ENCODE results near the gene CD200R1L.

The CD200R1L gene

DNA sequence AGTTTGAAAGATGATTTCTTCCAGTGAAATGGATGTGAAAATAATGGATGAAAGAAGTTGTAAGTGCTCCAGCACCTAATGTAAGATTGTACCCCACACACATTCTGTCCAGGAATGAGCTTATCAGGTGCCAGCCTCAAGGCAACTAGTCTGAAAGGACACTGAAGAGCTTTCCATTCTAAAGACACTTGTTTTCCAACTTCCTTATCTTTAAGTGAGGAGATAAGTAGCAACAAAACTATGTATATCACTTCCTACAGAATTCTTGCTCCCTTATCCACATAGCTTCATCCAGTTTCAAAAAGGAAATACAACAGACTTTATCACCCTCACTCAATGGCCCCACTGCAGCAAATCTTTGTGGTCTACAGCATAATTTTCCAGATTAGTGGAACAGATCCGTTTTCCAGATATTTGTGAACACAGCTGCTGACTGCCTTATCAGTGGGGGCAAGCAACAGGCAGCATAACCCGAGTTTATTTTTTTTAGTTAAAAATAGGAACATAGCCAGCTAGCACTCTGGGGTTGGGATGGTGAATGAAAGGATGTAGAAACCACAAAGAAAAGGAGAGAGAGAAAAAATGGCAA, 60.6 kb downstream of the CD200R1L start:
- TF ChIP-seq, protein P1, sequence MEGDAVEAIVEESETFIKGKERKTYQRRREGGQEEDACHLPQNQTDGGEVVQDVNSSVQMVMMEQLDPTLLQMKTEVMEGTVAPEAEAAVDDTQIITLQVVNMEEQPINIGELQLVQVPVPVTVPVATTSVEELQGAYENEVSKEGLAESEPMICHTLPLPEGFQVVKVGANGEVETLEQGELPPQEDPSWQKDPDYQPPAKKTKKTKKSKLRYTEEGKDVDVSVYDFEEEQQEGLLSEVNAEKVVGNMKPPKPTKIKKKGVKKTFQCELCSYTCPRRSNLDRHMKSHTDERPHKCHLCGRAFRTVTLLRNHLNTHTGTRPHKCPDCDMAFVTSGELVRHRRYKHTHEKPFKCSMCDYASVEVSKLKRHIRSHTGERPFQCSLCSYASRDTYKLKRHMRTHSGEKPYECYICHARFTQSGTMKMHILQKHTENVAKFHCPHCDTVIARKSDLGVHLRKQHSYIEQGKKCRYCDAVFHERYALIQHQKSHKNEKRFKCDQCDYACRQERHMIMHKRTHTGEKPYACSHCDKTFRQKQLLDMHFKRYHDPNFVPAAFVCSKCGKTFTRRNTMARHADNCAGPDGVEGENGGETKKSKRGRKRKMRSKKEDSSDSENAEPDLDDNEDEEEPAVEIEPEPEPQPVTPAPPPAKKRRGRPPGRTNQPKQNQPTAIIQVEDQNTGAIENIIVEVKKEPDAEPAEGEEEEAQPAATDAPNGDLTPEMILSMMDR (IDR thresholded peaks at IDR 0.05; ENCODE audit: control insufficient read depth, extremely low read depth, insufficient read depth) = no peak
- H3K4me3 ChIP-seq (ENCODE audit: low read depth, low read length) = no peak overlapping the region

DNA sequence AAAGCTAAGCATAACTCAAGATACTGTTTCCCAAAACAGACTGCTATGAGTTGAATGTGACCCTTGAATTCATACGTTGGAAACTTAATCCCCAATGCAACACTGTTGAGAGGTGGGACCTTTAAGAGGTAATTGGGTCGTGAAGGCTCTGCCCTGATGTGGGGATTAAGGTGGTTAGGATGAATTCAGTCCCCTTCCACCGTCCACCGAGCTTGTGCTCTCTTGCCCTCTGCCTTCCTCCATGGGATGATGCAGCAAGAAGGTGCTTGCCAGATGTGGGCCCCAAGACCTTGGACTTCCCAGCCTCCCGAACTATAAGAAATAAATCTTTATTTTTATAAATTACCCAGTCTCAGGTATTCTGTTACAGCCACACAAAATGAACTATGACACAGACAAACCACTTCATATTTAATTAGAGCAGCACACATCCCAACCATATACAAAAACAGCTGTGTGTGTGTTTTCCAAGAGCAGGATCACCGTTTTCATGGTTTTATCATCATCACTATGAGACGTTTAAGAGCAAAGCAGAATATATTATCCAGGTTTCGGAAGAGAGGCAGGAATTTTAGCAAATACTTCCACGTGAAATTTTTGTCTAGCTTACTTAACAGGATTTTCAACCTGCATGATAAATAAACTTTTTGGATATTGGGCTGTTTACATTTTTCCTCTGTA, 61.2 kb downstream of the CD200R1L start:
- no peak overlapping the region for H3K4me3 ChIP-seq (ENCODE audit: low read depth, low read length)
- DNase-seq (ENCODE audit: low read depth) = no peak
- TF ChIP-seq, protein P1 (IDR thresholded peaks at IDR 0.05; ENCODE audit: control insufficient read depth, extremely low read depth, insufficient read depth) = no peak

More for the DNA sequence above, 60.6 kb downstream of the CD200R1L start:
- DNase-seq (ENCODE audit: low read depth) = no peak

DNA sequence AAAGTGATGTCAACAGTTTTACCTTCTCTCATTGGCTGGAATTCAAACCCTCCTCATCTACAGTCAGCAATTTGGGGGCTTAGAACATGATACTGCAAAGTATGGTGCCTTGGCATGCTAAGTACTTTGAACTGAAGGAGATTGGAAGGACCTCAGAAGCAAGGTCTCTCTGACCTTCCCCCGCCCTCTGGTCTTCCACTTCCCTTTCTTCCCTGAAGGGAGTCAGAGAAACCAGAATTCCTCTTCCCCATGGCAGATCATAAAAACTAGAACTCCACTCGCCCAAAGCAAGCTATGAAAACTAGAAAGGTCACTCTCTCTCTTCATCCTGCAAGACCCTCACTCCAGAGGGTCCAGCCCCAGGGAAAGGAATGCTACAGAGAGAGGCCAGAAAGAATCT, 64.2 kb downstream of the CD200R1L start:
- TF ChIP-seq, protein P1 (IDR thresholded peaks at IDR 0.05; ENCODE audit: control insufficient read depth, extremely low read depth, insufficient read depth) = no peak
- H3K4me3 ChIP-seq (ENCODE audit: low read depth, low read length) = no peak overlapping the region
- DNase-seq (ENCODE audit: low read depth) = no peak

DNA sequence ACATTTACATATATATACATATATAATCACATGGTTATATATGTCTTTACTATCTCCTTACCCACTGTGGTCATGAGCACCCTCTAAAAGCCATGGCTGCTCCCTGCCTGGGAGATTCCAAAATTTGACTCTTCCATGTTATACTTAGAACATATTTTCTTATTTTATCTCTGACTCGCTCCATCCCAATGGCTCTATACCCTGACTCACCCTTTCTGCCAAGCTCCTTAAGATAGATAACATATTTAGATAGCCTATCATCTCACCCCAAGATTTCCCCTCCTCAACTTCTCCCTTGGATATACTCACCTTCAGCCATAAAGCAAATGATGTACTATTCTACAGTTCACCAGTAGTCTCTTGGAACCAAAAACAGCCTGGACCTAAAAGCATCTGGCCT, 65.1 kb downstream of the CD200R1L start:
- no peak overlapping the region for H3K4me3 ChIP-seq (ENCODE audit: low read depth, low read length)
- no peak for DNase-seq (ENCODE audit: low read depth)
- TF ChIP-seq, protein P1 (IDR thresholded peaks at IDR 0.05; ENCODE audit: control insufficient read depth, extremely low read depth, insufficient read depth) = no peak

DNA sequence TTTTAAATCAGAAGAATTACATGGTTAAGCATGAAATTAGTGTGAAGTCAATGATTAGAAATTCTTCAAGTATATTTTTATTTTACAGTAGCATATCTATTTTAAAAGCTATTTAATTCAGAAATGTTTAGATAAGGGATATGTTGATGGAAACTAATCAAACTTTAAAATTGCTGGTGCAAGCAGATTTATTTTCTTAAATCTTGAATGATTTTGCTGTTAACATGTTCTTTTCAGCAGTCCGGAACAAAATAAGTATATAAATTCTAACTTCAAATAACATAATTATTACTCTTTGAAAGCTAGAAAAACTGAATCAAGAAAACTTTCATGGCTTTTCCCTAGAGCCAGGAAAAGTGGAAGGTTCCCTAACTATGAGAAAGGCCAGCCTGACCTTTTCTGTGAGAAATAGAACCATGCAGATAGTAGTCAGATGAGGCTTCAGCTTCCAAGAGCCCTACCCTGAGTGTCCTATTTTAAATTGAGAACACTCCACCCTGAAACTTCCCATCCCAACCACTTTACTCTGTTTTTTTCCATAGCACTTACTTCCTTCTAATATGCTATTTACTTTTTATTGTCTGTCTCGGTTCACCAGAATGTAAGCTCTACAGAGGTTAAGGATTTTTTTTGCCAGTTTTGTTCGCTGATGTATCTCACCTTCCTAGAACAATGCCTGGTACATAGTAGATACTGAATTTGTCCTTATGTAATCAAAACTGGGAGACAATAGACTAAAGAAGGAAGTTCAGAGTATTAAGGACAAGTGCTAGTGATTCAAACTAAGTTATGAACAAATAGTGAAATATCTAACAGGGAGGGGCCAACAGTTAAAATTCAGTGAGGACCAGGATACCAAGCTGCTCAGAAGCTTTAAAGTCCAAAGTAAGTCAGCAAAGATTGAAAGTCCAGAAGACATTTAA, 66.8 kb downstream of the CD200R1L start:
- DNase-seq (ENCODE audit: low read depth) = no peak
- TF ChIP-seq, protein P1 (IDR thresholded peaks at IDR 0.05; ENCODE audit: control insufficient read depth, extremely low read depth, insufficient read depth) = no peak
- H3K4me3 ChIP-seq (ENCODE audit: low read depth, low read length) = no peak overlapping the region

DNA sequence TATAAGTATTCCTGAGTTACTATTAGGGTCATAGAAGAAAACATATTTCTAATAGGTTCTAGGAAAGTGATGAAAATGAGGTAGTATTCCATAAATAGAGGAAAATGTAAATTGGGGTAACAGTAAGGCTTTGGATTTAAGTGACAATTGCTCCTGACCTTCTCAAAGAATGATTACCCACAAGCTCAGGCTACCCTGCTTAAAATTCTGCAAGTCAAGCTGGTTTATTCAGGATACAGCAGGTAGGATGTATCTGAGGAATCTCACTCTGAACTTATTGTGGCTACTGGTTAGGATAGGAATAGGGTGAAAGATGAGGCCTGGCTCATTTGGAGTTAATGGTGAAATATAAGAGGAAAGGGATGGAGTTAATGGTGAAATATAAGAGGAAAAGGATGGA, 67.7 kb downstream of the CD200R1L start:
- H3K4me3 ChIP-seq (ENCODE audit: low read depth, low read length) = no peak overlapping the region
- TF ChIP-seq, protein P1 (IDR thresholded peaks at IDR 0.05; ENCODE audit: control insufficient read depth, extremely low read depth, insufficient read depth) = no peak
- no peak for DNase-seq (ENCODE audit: low read depth)

Data from LNCaP clone FGC (cell line).